DND-41 (cell line): ENCODE measurements around the gene NEU2.

Source experiments
- CTCF ChIP-seq: IDR thresholded peaks from 2 replicates; pipeline ENCODE4 v1.5.1; 2012; ENCODE audit warnings: borderline replicate concordance, low read length, moderate library complexity, mild to moderate bottlenecking; ENCODE audit not compliant: poor library complexity, severe bottlenecking; ENCODE audit errors: extremely low read depth
- EZH2 ChIP-seq: IDR thresholded peaks from 3 replicates; pipeline ENCODE4 v1.6.1; 2012; ENCODE audit warnings: borderline replicate concordance, low read depth, mild to moderate bottlenecking, moderate library complexity, low read length, inconsistent platforms; ENCODE audit not compliant: severe bottlenecking

- no peak for TF ChIP-seq CTCF
- no peak for TF ChIP-seq EZH2
Measured at GRCh38 chr2:232998666-232998985, 33.8 kb upstream of the NEU2 start.
